Right ventricle myocardium inferior (tissue), 1 donor: ENCODE data around the gene TLCD2. TPM values are rescaled to one million over a fixed set of nuclear protein-coding genes. Genes with fewer than 3 reads are reported as not detected.
"Not testable (repeated sequence)": the region's sequence is repeated elsewhere in the genome, so short reads cannot be mapped to it uniquely, and the experiment has no call there.

Source experiments
- ATAC-seq: fragments of 200-7000 bp; cut with Tn5 transposase; one replicate; pipeline ENCODE4 v1.9.1; 2020; ENCODE audit warnings: mild to moderate bottlenecking, moderate library complexity
- DNase-seq: peaks from one replicate; pipeline ENCODE4 v3.0.0; 2021; ENCODE audit errors: missing footprints
- intact Hi-C: fragments of 100-400 bp; cut with DNase I; formaldehyde crosslinking; loops from one replicate; pipeline ENCODE4 v1.11.0; 2022
- total RNA-seq: library from RNA; stranded (reverse); fragmentation: NEBNext Ultra II Directional; extraction: Animal tissue kit (Norgen Biotek cat#: 25700); gene quantifications from one replicate; pipeline ENCODE4 v1.2.1, GENCODE V29; 2021
- donor health status: DM: no; HTN: yes; CAD: no; lungs with severe emphysema.

TLCD2 gene
- total RNA-seq, 1 donor from 2014 or later, result 2.4 TPM

DNA sequence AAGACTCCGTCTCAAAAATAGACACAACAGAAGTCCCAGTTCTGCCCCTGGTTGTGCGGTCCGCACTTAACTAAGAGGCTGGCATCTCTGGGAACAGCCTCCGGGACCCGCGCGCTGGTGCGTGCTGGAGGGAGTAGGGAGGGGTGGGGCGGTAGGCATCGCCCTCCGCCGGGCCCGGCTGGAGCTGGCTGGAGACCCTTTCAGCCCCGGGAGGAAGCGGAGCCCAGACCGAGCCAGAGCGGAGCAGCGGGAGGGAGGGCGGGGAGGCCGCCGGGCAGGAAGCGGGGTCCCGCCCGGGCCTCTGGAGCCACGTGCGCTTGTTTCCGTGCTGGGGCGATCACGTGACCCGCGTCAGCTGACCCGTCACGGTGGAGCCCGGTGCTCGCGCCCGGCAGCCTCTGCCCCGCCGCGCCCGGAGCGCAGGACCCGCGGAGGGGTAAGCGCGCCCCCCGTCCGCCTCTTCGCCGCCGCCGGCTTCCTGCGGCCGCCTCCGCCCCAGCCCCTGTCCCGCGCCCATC, 14.2 kb upstream of the TLCD2 start, which contains the start of gene WDR81:
TSS of gene WDR81 (plus strand) at position 354 of the 518 bp plus-strand sequence. CDS start 256 bp downstream, outside the sequence.
- peak; percentile 97 for DNase-seq
- peak; percentile 82 for ATAC-seq
- intact Hi-C loops, result loop anchor here (2.0 to 5.0 kb wide), 4 partner anchors 38 to 143 kb away; partner anchors contain the start of gene SERPINF1

DNA sequence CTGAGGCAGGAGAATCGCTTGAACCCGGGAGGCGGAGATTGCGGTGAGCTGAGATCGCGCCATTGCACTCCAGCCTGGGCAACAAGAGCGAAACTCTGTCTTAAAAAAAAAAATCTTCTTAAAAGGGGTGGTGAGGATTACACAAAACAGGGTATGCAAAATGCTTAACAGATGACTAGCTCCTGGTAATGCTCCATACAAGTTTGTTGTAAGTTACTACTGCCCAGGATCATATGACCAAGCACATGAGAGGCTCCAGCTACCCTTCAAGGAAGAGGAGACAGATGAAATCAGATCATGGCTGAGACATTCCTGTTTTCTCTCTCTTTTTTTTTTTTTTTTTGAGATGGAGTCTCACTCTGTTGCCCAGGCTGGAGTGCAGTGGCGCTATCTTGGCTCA, 11.8 kb upstream of the TLCD2 start:
- DNase-seq, ATAC-seq: not testable (repeated sequence)
- intact Hi-C loops, result loop anchor here (5.0 kb wide), 3 partner anchors 40 to 145 kb away; partner anchors contain the start of gene SERPINF1

DNA sequence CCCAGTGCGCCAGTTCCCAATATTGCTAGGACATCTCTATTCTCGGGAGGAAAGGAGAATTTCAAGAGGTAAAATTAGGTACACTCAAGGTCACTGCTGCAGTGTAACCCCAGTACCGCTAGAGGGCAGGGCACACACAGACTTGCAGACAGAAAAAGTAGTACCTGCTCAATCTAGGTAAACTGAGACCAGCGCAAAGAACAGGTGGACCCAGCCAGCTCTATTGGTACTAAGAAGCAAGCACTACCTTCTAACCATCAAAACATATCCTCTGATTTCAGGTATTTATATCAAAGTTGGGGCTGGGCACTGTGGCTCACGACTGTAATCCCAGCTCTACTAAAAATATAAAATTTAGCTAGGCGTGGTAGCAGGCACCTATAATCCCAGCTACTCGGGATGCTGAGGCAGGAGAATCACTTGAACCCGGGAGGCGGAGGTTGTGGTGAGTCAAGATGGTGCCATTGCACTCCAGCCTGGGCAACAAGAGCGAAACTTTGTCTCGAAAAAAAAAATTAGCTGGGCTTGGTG, 10.7 kb upstream of the TLCD2 start:
- no peak for DNase-seq
- no peak for ATAC-seq
- intact Hi-C loops, result loop anchor here (5.0 kb wide), 3 partner anchors 41 to 146 kb away; partner anchors contain the start of gene SERPINF1

DNA sequence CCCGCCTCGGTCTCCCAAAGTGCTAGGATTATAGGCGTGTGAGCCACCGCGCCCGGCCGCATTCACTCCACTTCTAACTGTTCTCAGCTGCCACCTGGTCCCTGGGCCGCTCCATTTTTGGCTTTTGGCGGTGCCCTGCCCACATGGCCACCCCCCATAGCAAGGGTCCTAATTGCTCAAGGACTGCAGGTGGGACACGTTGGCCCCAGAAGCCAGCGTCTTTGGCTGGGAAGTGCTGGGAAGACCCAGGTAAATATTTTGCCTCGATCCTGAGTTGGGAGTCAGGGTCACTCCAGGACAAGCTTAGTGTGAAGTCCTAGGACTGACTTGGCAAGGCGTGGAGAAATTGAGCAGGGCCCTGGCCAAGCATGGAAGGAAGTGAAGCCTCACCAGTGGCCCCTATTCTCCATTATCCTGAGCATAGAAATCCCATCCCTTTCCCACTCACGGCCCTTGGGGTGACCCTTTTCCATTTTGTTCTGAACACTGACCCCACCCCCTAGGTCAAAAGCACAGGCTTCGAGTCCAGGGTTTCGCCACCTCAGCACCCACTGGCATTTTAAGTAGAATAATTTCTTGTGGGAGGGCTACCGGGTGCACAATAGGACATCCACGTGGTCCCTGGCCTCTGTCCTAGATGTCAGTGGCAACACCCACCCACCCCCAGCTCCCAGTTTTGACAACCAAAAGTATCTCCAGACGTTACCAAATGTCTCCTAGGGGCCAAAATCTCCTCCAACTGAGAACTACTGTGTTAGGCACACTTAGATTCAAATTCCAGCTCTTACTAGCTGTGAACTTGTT, 8.4 kb upstream of the TLCD2 start:
- intact Hi-C loops, result no loop called here
- ATAC-seq (no peak), DNase-seq (no peak)

DNA sequence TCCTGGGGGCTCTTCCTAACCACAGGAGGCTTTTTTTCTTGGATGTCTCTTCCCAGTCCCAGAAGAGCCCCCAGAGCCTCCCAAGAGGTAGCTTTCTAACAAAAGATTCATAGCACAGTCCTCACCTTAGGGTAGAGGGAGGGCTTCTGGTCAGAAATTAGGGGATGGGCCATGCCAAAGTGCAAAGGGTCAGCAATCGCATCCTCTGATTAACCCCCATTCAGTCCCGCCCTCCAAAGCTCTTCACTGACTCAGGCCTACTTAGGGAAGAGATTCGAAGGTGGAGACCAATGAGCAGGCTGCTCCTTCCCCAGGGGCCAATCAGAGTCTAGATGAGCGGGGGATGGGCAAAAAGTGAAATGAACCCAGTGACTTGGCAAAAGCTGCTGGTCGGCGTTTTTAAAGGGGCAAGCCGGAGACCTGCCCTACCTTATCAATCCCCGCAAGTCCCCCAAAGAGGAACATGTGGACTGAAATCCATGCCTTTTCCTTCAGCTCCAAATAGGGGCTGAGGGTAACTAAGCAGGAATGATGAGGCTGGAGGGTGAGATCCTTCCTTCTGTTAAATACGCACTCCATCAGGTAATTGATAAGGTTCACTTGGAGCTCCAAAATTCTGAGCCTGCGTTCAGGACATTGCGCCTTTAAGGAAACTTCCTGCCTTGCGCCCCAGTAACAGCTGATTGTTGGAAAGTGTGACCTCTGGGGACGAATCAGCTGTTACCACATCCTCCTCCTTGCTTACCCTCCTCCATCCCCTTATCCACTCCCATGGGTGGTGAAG, 6.9 kb upstream of the TLCD2 start:
- intact Hi-C loops, result loop anchor here (2.0 kb wide), 1 partner anchor 66 kb away; no protein-coding TSS in a partner anchor
- DNase-seq (peak; percentile 87), ATAC-seq (peak; percentile 61)

DNA sequence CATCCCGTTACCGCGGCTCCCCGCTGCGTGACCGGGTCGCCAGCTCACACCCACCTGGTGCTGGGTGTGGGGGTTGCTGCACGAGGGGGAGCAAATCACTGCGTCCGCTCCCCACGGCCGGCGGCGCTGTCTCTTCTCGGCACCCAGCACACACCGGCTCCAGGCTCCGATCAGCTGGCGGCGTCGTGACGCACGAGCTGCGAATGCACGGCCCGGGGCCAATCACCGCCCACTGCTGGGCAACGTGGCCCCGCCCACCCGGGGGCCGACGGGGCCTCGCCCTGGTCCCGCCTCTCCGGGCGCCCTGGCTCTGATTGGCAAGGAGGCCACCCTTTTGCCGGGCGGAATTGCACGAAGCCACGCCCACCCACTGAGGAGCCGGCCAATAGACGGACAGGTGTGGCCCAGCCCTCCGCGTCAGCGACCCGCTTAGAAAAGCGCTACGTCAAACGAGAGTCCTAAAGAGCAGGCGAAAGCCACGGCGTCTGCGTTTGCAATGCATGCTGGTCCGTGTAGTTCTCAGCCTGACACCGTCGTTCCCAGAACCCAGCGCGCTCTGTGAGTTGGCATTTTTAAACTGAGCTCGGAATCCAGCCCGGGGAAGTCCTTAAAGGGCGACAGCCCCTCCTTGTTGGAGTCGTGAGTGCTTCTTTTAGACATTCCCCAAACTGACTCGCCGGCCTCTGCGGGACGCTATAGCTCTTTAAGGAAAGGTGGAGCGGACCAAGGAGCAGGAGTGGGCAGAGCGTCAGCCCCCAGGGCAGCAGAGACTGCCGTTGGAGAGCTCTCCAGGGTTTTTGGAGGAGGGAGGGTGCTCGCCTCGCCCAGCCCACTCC, 6.1 kb upstream of the TLCD2 start:
- intact Hi-C loops, result loop anchor here (2.0 kb wide), 1 partner anchor 67 kb away; no protein-coding TSS in a partner anchor
- DNase-seq (peak; percentile 100), ATAC-seq (peak; percentile 80)

DNA sequence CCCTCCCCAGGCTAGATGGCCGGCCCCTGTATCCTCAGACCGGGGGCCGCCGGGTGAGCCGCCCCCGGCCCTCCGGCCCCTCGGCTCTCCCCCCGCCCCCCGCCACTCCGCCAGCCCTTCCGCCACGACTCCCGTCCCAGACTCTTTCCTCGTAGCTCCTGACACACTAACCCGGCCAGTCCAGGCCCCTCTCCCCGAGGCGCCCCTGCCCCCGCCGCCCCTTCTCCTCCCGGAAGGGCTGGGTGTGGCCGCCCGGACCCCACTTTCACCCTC, 5.6 kb upstream of the TLCD2 start:
- no peak for ATAC-seq
- DNase-seq, result no peak
- intact Hi-C loops, result loop anchor here (2.0 kb wide), 2 partner anchors 67 kb away; partner anchors contain the start of gene RILP

DNA sequence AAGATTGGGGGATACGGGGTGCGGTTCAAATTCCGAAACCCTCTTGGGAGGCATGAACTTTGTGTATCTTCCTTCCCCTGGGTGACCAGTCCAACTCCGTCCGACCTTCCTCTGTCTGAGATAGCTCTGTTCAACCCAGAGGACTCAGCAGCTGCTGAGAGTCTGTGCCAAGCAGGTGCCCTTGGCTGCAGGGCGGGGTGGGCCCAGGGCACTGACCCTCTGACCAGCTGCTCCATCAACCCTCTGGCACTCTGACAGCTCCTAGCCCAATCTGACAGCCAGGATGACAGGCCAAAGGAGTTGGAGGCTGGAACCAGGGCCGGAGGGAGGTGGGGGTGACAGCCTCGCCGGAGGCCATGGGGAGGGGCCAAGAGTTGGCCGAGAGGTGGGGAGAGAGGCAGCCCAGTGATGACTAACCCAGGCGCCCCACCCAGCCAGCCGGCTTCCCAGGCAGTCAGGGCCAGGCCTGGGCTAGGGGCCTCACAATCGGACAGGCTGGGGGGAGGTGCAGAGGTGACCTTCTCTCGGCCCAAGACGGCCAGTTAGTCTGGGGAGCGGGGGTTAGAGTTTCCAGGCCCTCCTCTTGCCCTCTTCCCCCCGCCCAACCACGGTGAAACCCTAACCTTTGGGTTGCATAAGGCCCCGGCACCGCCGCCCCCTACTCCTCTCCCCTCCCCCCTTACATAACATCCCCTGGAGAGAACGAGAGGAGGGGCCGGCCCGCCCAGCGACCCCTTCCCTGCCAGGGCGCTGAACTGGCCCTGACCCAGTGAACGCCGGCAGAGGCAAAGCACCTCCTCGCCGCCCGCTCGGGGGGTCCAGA, 5.0 kb upstream of the TLCD2 start:
- DNase-seq (peak; percentile 95), ATAC-seq (peak; percentile 67)
- intact Hi-C loops, result loop anchor here (1.0 to 5.0 kb wide), 3 partner anchors 46 to 327 kb away; partner anchors contain the start of genes OVCA2 and RILP

DNA sequence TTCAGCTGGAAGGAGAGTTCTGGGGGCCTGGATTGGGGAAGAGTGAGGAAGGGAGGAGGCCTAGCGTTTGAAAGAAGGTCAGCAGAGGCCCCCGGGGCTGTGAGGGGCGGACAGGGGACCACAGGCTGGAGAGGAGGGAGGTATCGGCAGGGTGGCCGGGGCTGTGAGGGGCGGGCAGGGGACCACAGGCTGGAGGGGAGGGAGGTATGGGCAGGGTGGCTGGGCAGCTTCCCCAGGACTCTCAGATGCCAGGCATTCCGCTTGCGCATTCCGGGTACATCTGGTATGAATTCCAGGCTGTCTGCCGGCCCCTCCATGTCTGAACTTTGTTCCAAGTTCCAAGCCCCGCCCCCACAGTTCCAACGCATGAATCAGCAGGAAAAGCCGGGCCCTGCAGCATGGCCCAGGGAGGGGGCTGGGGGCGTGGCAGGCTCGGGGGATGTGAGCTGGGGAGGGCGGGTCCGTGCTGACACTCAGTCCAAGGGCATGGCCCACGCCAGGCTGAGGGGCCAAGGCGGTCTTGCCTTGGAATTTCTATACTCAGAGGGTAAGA, 4.3 kb upstream of the TLCD2 start:
- ATAC-seq, result peak; percentile 58
- peak; percentile 98 for DNase-seq
- intact Hi-C loops, result loop anchor here (1.0 to 5.0 kb wide), 3 partner anchors 45 to 328 kb away; partner anchors contain the start of genes OVCA2 and RILP

DNA sequence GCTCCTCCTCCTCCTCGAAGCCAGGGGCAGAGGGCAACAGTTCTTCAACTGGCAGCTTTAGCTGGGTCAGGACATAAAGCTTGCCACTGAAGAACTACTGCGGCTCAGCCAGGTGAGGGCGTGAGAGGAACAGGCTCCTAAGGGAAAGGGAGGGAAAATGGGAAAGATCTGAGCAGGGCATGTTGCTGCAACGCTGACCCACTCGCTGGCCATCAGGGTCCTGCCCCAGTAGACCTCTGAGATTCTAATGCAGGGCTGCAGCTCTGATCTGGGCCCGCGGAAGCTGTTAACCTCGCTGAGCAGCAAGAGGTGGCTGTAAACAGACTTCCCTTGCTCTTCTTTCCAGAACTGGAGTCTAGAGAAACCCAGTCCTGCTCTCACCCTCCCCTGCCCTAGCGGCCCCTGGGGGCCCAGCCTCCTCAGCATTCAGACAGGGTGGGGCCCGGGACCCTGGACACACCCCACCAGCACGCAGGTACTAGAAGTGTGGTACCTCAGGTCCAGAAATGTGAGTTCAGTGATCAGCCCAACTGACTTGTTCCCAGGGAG, 3.8 kb upstream of the TLCD2 start:
- DNase-seq (no peak), ATAC-seq (no peak)
- intact Hi-C loops, result loop anchor here (1.0 to 5.0 kb wide), 3 partner anchors 45 to 328 kb away; partner anchors contain the start of genes OVCA2 and RILP

DNA sequence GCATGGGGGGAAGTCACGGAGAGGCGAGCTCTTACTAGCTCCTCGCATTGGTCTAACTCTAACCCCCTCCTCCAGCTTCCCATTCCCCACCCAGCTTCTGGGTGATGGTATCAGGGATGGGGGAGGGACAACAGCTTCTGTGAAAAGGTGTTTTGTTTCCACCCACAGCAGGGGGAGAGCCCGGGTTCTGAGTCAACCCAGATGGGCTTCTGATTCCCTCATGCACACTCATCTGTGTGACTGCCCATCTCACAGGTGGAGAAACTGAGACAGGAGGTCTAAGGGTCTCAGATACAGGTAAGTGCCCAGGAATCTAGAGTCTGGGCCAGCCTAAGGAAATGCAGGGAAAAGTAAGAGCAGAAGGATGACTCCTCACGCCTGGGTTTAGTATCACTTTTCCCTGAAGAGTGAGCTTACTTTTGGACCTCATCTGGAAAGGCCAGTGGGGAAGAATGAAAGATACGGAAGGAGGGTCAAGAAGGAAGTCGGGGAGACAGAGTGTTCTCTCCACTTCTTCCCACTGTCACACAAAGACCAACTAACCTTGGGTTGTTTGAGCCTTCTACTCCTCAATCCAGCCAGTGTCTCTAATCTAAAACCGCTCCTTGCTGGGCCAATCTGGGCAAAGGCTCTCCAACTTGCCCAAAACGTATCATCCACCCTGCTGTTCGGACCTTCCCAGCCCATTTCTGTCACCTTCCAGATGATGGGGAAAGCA, 3.1 kb upstream of the TLCD2 start:
- intact Hi-C loops, result loop anchor here (5.0 kb wide), 1 partner anchor 329 kb away; the partner anchor contains the start of gene OVCA2

DNA sequence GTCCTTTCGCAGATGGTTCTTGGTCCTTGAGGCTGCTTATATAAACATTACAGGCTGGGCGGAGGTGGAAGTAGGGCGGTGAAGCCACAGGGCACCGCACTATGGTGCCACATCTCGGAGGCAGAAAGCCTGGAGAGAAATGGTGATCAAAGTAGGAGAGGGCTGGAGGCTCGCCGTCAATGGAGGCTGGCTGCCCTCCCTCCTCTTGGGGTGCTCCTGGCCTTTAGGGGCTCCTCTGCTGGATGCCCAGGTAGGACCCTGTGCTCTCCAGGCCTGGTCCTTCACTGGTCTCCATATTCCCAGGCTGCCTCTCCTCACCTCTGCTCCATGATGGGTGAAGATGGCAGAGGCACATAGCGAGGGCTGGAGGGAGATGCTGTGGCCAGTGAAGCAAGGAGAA, 2.1 kb upstream of the TLCD2 start:
- ATAC-seq, result no peak
- intact Hi-C loops, result loop anchor here (5.0 kb wide), 1 partner anchor 330 kb away; the partner anchor contains the start of gene OVCA2
- DNase-seq, result no peak

More for the DNA sequence above, 3.1 kb upstream of the TLCD2 start:
- no peak for DNase-seq
- ATAC-seq, result no peak

DNA sequence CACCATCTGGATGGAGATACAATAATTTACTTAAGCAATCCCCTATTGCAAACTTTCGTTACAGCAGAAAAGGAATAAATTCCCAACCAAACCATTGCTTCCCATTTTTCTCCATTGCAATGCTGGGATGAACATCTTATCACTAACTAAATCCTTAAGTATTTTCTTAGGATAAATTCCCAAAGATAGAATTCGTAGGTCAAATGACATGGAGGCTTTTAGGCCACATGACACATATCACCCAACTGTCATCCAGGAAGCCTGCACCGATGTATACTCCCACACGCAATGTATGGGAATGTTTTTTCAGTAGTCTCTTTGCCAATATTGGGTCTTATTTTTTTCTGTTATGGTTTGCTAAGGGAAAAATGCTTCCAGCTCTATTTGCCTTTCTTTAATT, 1.6 kb upstream of the TLCD2 start:
- intact Hi-C loops, result loop anchor here (2.0 to 5.0 kb wide), 2 partner anchors 27 to 330 kb away; partner anchors contain the start of genes OVCA2 and PRPF8
- ATAC-seq, result no peak
- DNase-seq, result no peak

DNA sequence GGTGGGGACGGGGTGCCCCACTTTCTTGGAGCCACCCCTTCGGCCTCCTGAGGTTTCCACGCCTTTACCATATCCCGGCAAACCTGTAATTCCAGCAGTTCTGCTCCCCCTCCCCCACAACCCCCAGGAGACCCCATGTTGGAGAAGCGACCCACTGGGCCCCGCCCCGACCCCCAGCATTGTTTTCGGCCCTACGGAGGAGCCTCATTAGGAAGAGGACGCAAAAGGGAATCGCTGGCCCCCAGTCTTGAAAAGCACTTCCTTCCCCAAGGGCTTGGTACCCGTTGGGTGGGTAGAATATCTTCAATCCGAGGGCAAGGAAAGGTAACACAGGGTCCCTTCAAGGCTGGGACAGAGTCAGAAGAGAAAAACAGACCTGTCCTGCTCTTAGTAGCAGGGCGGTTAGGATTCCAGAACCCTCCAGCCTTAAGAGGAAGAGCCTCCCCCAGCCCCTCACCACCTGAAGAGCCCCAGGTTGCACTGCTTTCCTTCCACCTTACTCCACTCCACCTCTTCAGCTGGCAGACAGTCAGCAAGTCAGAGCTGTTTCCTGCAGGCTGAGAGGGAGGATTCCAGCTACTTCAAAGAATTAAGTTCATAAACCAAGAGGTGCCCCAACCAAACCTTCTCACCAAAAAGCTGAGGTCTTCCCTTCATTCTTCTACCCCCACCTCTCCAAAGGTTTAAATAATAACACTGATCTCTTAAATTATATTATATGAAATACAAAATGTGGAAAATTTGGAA, 803 bp upstream of the TLCD2 start:
- intact Hi-C loops, result loop anchor here (2.0 to 5.0 kb wide), 2 partner anchors 26 to 331 kb away; partner anchors contain the start of genes OVCA2 and PRPF8
- DNase-seq (no peak), ATAC-seq (no peak)

DNA sequence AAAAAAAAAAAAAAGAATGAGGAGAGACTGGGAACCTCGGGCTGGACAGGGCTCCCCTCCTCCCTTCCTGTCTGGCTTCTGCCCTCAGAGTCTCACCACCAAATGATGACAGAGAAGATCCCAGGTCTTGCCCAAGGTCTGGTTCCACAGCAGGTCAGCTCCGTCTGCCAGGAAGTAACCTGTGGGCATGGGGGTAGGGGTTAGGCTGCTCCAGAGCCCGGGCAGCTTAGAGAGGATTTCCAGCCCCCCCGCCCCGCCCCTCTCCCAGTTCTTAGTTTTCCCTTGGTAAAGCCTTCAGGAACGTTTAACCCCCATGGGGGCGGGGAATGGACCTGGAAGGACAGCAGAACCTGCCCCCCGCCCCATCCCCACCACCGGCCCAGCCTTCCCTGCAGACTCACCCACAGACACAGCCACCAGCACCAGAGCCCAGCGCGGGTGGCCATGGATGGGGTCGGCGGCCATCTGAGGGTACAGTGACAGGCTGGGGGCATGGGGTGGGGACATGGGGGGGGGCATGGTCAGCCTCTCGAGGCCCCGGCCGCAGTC, 700 bp downstream of the TLCD2 start:
- ATAC-seq, result peak; percentile 1
- DNase-seq, result peak; percentile 32
- intact Hi-C loops, result no loop called here
